Measurements from ENCODE around the gene CENPU.
A peak's percentile ranks its signal among the peaks of the same experiment; 100 is the strongest.

Gene CENPU

DNA sequence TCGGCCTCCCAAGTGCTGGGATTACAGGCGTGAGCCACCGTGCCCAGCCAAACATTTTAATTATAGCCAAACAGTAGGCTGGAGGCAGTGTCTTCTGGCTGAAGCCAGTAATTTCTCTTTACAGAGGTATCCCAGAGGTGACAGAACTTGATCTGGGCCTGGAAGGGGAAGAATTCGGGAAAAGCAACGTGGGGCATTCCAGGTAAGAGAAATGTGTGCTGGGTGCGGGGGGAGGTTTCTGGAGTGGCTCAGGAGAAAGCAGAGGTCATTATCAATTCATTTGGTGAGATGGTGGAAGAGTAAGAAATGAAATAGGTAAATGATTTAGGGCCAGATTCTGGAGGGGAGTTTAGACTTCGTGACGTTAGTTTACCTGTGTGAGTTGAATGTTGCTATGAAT, 82.0 kb downstream of the CENPU start:
- Histone ChIP-seq H3K4me3 (ENCODE audit: low read length in 2 of 2) (no peak overlapping the region), H3K9ac (ENCODE audit: low read length in 2 of 2) (no peak overlapping the region), H3K36me3 (ENCODE audit: control insufficient read depth in 2 of 2, insufficient read depth in 2 of 2, low read length in 2 of 2) (peaks cover 3 to 4% of the 10 kb centered on the region in 2 donors), H3K27me3 (ENCODE audit: control insufficient read depth in 1 of 2, insufficient read depth in 2 of 2, low read length in 2 of 2) (no peaks in the 10 kb centered on the region), H3K4me1 (ENCODE audit: control insufficient read depth, insufficient read depth, low read length) (peaks cover 21% of the 10 kb centered on the region), H3K27ac (ENCODE audit: low read length) (no peak overlapping the region), H3K9me3 (ENCODE audit: control insufficient read depth in 2 of 2, low read length in 2 of 2) (no peaks in the 10 kb centered on the region)

DNA sequence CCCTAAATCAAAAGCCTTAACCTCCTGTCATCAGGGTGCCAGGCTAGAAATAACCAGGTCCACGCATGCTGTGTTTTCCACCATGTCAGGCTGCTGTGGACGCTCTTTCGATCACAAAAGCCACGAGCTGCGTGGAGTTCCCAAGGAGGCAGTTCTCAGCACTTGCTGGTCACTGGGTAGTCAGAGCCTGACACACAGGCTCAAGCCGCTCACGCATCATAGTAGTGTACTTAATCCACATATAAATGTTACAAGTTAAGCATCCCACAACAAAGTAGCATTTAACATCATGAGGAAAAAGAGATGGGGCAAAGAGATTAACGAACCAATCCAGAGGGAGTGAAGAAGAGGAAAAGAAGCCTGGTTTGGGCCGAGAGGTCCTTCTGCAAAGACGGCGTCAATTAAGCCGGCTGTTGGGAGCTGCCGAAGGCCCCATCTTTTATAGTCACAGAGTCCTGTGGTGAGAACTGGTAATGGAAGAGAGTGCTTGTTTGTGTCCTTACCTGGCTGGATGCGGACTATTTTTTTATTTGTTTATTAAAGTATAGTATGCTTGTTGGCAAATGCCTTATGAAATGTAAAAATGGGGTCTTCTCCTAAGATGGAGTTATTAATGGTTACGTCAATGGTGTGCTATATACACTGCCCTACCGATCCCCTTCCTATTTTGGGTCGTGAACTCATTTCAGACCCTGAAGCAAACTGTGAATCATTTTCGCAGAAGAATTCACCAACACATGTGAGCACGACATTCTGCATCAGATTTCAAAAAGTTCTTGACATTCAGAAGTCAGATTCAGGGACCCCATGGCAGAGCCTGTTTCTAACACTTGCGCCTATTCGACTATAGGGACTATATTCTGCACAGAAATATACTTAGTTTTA, 83.7 kb downstream of the CENPU start:
- Histone ChIP-seq H3K4me1 (ENCODE audit: control insufficient read depth, insufficient read depth, low read length) (peaks cover 21% of the 10 kb centered on the region), H3K9me3 (ENCODE audit: control insufficient read depth in 2 of 2, low read length in 2 of 2) (no peaks in the 10 kb centered on the region), H3K4me3 (ENCODE audit: low read length in 2 of 2) (peak overlapping the region; percentile 77 to 94), H3K9ac (ENCODE audit: low read length in 2 of 2) (peak overlapping the region; percentile 66 to 97), H3K36me3 (ENCODE audit: control insufficient read depth in 2 of 2, insufficient read depth in 2 of 2, low read length in 2 of 2) (no peaks in the 10 kb centered on the region), H3K27me3 (ENCODE audit: control insufficient read depth in 1 of 2, insufficient read depth in 2 of 2, low read length in 2 of 2) (no peaks in the 10 kb centered on the region), H3K27ac (ENCODE audit: low read length) (peak overlapping the region; percentile 74)

- no peaks in the 10 kb centered on the region for H3K27me3 ChIP-seq (ENCODE audit: control insufficient read depth in 1 of 2, insufficient read depth in 2 of 2, low read length in 2 of 2)
- H3K36me3 ChIP-seq (ENCODE audit: control insufficient read depth in 2 of 2, insufficient read depth in 2 of 2, low read length in 2 of 2), result peaks cover 0 to 2% of the 10 kb centered on the region in 2 donors
- H3K27ac ChIP-seq (ENCODE audit: low read length), result peak within 1 kb of the TSS; percentile 90
- H3K9me3 ChIP-seq (ENCODE audit: control insufficient read depth in 2 of 2, low read length in 2 of 2), result no peaks in the 10 kb centered on the region
- H3K4me3 ChIP-seq (ENCODE audit: low read length in 2 of 2), result peak within 1 kb of the TSS; percentile 93 to 94
- H3K4me1 ChIP-seq (ENCODE audit: control insufficient read depth, insufficient read depth, low read length), result peaks cover 21% of the 10 kb centered on the region
- H3K9ac ChIP-seq (ENCODE audit: low read length in 2 of 2), result peak within 1 kb of the TSS; percentile 85 to 97
Observed at GRCh38 chr4:184649026-184649970, 84.6 kb downstream of the CENPU start, which contains the start of the genes CASP3 and PRIMPOL. Gene CASP3, minus strand, starts transcription at chr4:184649447. Its CDS starts 10,994 bp downstream, at chr4:184638453. Gene PRIMPOL, plus strand, starts transcription at chr4:184649738. Its CDS starts 7,403 bp downstream, at chr4:184657141.

- Histone ChIP-seq H3K27ac (ENCODE audit: low read length) (peak overlapping the region; percentile 90), H3K4me3 (ENCODE audit: low read length in 2 of 2) (peak overlapping the region; percentile 86 to 93), H3K36me3 (ENCODE audit: control insufficient read depth in 2 of 2, insufficient read depth in 2 of 2, low read length in 2 of 2) (peaks cover 0 to 2% of the 10 kb centered on the region in 2 donors), H3K9ac (ENCODE audit: low read length in 2 of 2) (peak overlapping the region; percentile 85 to 86), H3K27me3 (ENCODE audit: control insufficient read depth in 1 of 2, insufficient read depth in 2 of 2, low read length in 2 of 2) (no peaks in the 10 kb centered on the region), H3K4me1 (ENCODE audit: control insufficient read depth, insufficient read depth, low read length) (peaks cover 21% of the 10 kb centered on the region), H3K9me3 (ENCODE audit: control insufficient read depth in 2 of 2, low read length in 2 of 2) (no peaks in the 10 kb centered on the region)
Observed at GRCh38 chr4:184648313-184649025, 85.4 kb downstream of the CENPU start.

- peak overlapping the region; percentile 90 for H3K27ac ChIP-seq (ENCODE audit: low read length)
- H3K4me3 ChIP-seq (ENCODE audit: low read length in 2 of 2), result peak overlapping the region; percentile 86 to 93
- peaks cover 0 to 2% of the 10 kb centered on the region in 2 donors for H3K36me3 ChIP-seq (ENCODE audit: control insufficient read depth in 2 of 2, insufficient read depth in 2 of 2, low read length in 2 of 2)
- peaks cover 21% of the 10 kb centered on the region for H3K4me1 ChIP-seq (ENCODE audit: control insufficient read depth, insufficient read depth, low read length)
- H3K27me3 ChIP-seq (ENCODE audit: control insufficient read depth in 1 of 2, insufficient read depth in 2 of 2, low read length in 2 of 2), result no peaks in the 10 kb centered on the region
- H3K9me3 ChIP-seq (ENCODE audit: control insufficient read depth in 2 of 2, low read length in 2 of 2), result no peaks in the 10 kb centered on the region
- peak overlapping the region; percentile 85 to 86 for H3K9ac ChIP-seq (ENCODE audit: low read length in 2 of 2)
Observed at GRCh38 chr4:184648054-184648312, 85.9 kb downstream of the CENPU start.

GRCh38 chr4:184647266-184648053, 86.4 kb downstream of the CENPU start:
- no peaks in the 10 kb centered on the region for H3K9me3 ChIP-seq (ENCODE audit: control insufficient read depth in 2 of 2, low read length in 2 of 2)
- H3K4me3 ChIP-seq (ENCODE audit: low read length in 2 of 2), result peak overlapping the region; percentile 86 to 93
- H3K36me3 ChIP-seq (ENCODE audit: control insufficient read depth in 2 of 2, insufficient read depth in 2 of 2, low read length in 2 of 2), result peaks cover 0 to 2% of the 10 kb centered on the region in 2 donors
- H3K4me1 ChIP-seq (ENCODE audit: control insufficient read depth, insufficient read depth, low read length), result peaks cover 21% of the 10 kb centered on the region
- H3K9ac ChIP-seq (ENCODE audit: low read length in 2 of 2), result peak overlapping the region; percentile 85 to 86
- peak overlapping the region; percentile 90 for H3K27ac ChIP-seq (ENCODE audit: low read length)
- H3K27me3 ChIP-seq (ENCODE audit: control insufficient read depth in 1 of 2, insufficient read depth in 2 of 2, low read length in 2 of 2), result no peaks in the 10 kb centered on the region

GRCh38 chr4:184645904-184646610, 87.8 kb downstream of the CENPU start:
- Histone ChIP-seq H3K4me3 (ENCODE audit: low read length in 2 of 2) (no peak overlapping the region), H3K9me3 (ENCODE audit: control insufficient read depth in 2 of 2, low read length in 2 of 2) (no peaks in the 10 kb centered on the region), H3K36me3 (ENCODE audit: control insufficient read depth in 2 of 2, insufficient read depth in 2 of 2, low read length in 2 of 2) (peaks cover 0 to 2% of the 10 kb centered on the region in 2 donors), H3K27me3 (ENCODE audit: control insufficient read depth in 1 of 2, insufficient read depth in 2 of 2, low read length in 2 of 2) (no peaks in the 10 kb centered on the region), H3K9ac (ENCODE audit: low read length in 2 of 2) (no peak overlapping the region), H3K4me1 (ENCODE audit: control insufficient read depth, insufficient read depth, low read length) (peaks cover 21% of the 10 kb centered on the region), H3K27ac (ENCODE audit: low read length) (no peak overlapping the region)

- Histone ChIP-seq H3K27ac (ENCODE audit: low read length) (no peak overlapping the region), H3K4me3 (ENCODE audit: low read length in 2 of 2) (no peak overlapping the region), H3K27me3 (ENCODE audit: control insufficient read depth in 1 of 2, insufficient read depth in 2 of 2, low read length in 2 of 2) (no peaks in the 10 kb centered on the region), H3K9ac (ENCODE audit: low read length in 2 of 2) (peak overlapping the region in 1 of 2 donors; percentile 17), H3K36me3 (ENCODE audit: control insufficient read depth in 2 of 2, insufficient read depth in 2 of 2, low read length in 2 of 2) (peaks cover 0 to 2% of the 10 kb centered on the region in 2 donors), H3K4me1 (ENCODE audit: control insufficient read depth, insufficient read depth, low read length) (peaks cover 14% of the 10 kb centered on the region), H3K9me3 (ENCODE audit: control insufficient read depth in 2 of 2, low read length in 2 of 2) (no peaks in the 10 kb centered on the region)
Observed at GRCh38 chr4:184644553-184645307, 89.2 kb downstream of the CENPU start.
